HG03108 (cell line): ENCODE results near the gene ATXN7L1.
"Not testable (repeated sequence)": the region's sequence is repeated elsewhere in the genome, so short reads cannot be mapped to it uniquely, and the experiment has no call there.

ENCODE experiments used
- ATAC-seq: cut with Tn5 transposase; IDR thresholded peaks from one replicate; pipeline ENCODE4 v1.9.1; 2021; ENCODE audit warnings: moderate library complexity; ENCODE audit not compliant: unreplicated experiment

ATXN7L1 gene

GRCh38 chr7:105748701-105749100, 127.7 kb downstream of the ATXN7L1 start:
- no peak for ATAC-seq

- ATAC-seq: no peak
These were observed 130.6 kb downstream of the ATXN7L1 start for GRCh38 chr7:105745681-105746330.

DNA sequence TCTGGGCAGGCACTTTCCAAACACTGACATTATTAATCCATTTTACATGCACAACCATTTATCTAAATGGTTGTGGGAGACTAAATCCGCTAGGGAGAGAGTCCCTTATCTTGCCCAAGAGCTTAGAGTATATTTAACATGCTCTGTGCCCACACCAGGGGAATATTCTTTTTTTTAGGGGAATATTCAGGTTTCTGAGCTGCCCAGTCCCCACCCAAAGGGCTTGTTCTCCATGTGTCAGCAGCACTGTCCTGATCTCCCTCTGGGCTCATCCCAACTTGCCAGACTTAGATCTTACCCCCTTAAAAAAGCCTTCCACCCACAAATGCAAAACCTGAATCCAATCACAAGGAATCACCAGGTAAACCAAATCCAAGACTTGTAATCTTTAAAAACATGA, 132.1 kb downstream of the ATXN7L1 start:
- no peak for ATAC-seq

DNA sequence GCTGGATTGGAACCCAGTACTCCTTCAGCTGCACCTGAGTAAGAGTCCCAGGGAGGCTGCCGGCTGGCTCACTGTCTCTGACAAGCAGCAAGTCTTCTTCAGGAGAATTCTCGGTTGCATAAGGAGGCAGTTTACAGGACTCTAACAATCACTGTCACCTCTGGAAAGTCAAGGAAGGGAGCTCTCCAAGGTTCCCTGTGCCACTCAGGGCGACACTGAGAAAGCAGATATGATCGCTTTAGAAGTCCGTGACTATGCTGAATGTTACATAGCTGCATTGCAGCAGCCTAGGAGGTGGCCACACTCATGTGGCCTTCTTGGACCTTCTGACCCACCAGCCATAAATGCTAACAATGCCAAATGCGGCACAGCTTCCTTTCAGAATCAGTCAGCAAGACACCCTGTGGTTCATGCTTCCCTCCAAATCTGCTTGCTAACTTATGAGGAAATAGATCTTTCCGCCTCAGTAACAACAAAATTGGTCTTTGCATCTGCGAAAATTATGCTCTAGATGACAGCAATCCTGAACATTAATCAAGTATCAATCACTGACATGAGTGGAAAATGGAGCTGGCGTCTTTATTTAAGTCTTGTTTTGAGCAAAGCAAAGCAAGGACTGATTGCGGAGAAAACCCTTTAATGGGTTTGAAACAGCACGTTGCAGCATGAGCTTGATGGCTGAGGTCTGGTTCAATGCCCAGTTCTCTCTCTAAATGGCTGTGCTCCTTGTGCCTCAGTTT, 132.9 kb downstream of the ATXN7L1 start:
- no peak for ATAC-seq

DNA sequence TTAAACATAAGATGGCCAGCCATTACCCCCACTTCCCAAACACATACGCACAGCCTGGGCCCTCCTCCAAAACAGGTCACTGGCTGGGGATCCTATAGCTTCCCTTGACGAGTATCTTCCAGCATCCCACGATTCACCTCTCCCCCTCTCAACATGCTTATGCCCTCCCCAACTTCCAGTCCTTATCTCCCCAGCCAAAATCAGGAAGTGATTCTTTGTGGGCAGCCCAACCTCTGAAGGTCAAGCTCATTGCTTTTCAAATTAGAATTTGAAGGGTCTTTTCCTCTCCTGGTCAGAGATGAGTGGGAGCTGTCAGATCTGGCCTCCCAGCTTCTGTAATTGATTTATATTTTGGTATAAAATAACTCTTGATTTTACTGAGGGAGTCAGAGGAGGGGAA, 133.6 kb downstream of the ATXN7L1 start:
- no peak for ATAC-seq

DNA sequence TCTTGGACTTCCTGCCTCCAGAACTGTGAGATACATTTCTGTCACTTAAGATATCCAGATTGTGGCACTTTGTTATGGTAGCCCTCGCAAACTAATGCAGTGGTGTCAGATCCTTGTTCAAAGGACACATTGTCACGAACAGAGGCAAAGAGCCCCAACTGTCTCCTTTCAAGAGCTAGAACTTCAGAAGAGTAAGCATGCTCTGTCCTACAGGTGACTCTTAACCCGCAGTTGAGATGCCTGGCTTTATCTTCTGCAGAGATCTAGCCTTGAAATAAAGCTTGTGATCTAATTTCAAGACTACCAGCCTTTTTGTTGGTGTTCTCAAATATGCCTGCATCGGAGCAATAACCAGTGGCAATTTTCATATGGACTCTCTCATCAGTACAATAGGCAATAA, 134.4 kb downstream of the ATXN7L1 start:
- ATAC-seq: no peak

GRCh38 chr7:105738133-105738532, 138.3 kb downstream of the ATXN7L1 start:
- no peak for ATAC-seq

- ATAC-seq: no peak
These were observed 142.2 kb downstream of the ATXN7L1 start for GRCh38 chr7:105734233-105734632.

DNA sequence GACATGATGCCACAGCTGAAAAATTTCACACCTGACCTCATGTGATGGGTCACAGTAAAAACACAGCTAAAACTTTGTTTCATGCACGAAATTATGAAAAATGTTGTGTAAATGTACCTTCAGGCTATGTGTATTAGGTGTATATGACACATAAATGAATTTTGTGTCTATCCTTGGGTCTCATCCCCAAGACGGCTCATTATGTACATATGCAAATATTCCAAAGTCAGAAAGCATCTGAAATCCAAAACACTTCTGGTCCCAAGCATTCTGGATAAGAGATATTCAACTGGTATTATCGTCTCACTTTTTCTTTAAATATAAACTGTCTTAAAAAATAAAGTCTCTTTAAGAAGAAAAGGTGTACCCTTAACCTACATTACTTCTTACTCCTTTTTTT, 145.4 kb downstream of the ATXN7L1 start:
- no peak for ATAC-seq

DNA sequence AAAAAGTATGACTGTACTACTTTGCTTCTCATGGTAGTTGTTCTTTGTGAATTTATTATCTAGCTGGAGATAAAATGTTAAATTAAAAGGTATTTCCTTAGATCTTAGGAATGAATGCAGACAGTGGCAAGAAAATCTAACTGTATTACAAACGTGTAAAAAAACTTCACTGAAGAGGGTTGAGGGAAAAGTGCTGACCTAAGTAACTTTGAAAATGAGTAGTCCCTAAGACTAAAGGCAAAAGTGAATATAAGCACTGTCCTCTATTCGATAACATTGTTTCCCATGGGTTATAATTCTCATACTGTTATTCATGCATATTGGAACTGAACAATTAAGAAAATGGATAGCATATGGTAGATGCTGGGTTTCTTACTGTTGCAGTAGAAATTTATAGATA, 148.4 kb downstream of the ATXN7L1 start:
- ATAC-seq: no peak

DNA sequence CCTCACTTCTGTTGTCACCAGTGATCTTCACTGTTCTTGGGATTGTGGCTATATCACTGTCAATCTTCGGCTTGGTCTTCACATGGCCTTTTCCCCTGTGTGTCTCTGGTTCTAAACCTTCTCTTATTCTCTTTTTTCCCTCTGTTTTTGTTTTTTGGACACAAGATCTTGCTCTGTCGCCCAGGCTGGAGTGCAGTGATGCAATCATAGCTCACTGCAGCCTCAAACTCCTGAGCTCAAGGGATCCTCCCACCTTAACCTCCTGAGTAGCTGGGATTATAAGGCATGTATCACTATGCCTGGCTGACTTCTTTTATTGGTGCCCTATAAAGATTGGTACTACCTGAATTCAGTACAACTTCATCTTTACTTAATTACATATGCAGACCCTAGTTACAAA, 151.7 kb downstream of the ATXN7L1 start:
- no peak for ATAC-seq

DNA sequence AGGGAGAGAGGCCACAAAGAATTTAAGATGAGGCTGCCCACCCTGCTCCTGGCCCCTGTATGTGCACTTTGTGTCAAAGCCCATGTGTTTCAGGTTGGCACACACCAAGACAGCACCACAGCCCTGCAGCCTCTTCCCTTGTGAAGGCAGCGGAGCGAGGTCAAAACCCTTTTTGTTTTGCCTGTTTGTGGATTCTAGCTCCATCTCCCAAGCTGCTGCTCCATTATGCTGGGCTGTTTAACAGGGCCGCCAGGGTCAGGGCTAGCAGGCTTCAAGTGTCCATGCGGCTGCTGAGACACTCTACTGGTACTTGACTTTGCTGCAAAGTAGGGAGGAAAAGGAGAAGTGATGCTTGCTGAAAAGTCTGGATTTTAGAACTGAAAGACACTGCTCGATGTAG, 152.8 kb downstream of the ATXN7L1 start:
- ATAC-seq: no peak

- ATAC-seq: no peak
These were observed 154.8 kb downstream of the ATXN7L1 start for GRCh38 chr7:105721571-105722104.

- no peak for ATAC-seq
These were observed 156.5 kb downstream of the ATXN7L1 start for GRCh38 chr7:105719919-105720318.

DNA sequence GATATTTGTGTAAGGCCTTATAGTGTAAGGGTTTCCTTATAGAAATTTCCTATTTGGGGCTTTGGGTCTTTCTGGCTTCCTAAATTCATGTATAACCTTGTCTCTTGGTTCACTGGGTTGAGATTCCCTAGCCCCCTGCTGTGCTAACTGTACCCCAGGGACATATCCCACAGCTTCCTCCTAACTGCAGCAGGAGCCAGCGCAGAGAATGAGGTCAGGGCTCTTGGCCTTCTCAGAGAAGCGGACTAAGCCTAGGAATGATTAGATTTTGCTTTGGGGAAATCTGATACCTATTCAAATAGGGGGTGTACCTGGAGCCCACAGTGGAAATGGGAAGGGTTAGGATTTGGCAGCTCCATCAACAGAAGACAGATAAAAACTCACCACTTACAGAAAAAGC, 157.0 kb downstream of the ATXN7L1 start:
- ATAC-seq: no peak

- no peak for ATAC-seq
These were observed 157.9 kb downstream of the ATXN7L1 start for GRCh38 chr7:105718511-105718925.

GRCh38 chr7:105715528-105715927, 160.9 kb downstream of the ATXN7L1 start:
- no peak for ATAC-seq

DNA sequence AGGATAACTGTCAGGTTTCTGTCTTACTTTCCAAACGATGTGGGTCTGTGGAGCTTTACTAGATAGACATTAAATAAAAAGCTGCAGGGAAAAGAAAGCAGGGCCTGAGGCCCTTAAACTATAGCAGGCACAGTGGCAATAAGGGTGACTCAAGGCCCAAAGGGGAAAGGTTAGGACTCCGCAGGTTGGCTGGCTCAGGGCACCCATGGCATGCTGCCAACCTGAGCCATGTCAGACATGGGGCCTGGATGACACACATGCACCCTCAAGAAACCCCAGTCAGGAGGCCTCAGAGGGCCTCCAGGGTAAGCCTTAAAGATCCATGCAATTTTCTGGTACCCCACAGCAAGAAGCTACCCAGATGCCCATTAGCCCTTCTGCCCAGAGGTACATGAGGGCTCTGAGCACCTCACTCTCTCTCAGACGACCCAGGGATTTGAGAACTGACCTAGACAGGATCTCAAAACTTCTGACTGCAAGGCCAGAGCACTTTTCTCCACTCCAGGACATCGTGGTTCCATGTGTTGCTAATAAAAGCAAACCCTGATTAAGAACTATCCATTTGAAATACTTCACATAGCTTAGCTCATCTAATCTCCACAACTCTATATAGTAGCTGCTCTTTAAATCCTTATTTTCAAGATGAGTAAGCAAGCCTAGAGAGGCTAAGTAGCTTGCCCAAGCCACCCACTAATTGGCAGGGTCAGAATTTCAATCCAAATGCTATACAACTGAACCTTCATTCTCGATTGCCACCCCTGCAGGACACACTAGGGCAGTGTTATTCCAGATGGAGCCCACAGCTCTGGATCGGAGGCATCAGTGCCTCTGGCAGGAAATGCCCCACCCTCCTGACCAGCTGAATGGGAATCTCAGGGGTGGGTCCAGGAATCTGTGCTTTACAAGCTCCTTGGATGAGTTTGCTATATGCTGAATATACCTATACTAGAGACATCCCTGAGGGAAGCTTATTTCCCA, 162.6 kb downstream of the ATXN7L1 start:
- no peak for ATAC-seq

DNA sequence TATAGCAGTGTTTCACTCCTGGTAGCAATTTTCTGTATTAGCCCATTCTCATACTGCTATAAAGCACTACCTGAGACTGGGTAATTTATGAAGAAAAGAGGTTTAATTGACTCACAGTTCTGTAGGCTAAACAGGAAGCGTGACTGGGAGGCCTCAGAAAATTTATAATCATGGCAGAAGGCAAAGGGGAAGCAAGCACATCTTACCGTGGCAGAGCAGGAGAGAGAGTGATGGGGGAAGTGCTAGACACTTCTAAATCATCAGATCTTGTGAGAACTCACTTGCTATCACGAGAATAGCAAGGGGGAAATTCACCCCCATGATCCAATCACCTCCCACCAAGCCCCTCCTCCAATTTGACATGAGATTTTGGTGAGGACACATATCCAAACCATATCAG, 163.5 kb downstream of the ATXN7L1 start:
- ATAC-seq: no peak

DNA sequence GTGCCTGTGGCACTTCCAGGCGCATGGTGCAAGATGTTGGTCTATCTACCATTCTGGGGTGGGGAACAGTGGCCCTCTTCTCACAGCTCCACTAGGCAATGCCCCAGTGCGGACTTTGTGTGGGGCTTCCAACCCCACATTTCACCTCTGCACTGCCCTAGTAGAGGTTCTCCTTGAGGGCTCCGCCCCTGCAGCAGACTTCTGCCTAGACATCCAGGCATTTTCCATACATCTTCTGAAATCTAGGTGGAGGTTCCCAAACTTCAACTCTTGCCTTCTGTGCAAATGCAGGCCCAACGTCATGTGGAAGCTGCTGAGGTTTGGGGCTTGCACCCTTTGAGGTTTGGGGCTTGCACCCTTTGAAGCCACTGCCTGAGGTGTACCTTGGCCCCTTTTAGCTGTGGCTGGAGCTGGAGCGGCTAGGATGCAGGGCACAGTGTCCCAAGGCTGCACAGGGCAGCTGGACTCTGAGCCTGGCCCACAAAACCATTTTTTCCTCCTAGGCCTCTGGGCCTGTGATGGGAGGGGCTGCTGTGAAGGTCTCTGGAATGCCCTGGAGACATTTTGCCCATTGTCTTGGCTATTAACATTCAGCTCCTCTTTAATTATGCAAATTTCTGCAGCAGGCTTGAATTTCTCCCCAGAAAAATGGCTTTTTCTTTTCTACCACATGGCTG, 164.5 kb downstream of the ATXN7L1 start:
- no peak for ATAC-seq

DNA sequence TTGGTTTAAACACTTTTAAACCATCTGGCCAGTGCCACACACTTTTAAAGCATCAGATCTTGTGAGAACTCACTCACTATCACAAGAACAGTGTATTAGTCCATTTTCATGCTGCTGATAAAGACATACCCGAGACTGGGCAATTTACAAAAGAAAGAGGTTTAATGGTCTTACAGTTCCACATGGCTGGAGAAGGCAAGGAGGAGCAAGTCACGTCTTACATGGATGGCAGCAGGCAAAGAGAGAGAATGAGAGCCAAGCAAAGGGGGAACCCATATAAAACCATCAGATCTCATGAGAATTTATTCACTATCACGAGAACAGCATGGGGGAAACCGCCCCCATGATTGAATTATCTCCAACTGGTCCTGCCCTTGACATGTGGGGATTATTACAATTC, 165.7 kb downstream of the ATXN7L1 start:
- not testable (repeated sequence) for ATAC-seq
